Islet of Langerhans (tissue), 1 donor: ENCODE measurements around the gene HCCS.
"Not testable (repeated sequence)": the region's sequence is repeated elsewhere in the genome, so short reads cannot be mapped to it uniquely, and the experiment has no call there.

Experiments
- FAIRE-seq: peaks from one replicate; lab custom pipeline; 2011; peaks lifted over from hg19 to GRCh38; lab: Jason Lieb, UNC

HCCS gene

GRCh38 chrX:11111037-11111851 is at the start of gene HCCS:
Gene HCCS (plus strand): TSS chrX:11111332. CDS start chrX:11112061, 729 bp downstream.
- FAIRE-seq, result no peak

GRCh38 chrX:11064276-11064675 is 46.9 kb upstream of the HCCS start:
- no peak for FAIRE-seq

DNA sequence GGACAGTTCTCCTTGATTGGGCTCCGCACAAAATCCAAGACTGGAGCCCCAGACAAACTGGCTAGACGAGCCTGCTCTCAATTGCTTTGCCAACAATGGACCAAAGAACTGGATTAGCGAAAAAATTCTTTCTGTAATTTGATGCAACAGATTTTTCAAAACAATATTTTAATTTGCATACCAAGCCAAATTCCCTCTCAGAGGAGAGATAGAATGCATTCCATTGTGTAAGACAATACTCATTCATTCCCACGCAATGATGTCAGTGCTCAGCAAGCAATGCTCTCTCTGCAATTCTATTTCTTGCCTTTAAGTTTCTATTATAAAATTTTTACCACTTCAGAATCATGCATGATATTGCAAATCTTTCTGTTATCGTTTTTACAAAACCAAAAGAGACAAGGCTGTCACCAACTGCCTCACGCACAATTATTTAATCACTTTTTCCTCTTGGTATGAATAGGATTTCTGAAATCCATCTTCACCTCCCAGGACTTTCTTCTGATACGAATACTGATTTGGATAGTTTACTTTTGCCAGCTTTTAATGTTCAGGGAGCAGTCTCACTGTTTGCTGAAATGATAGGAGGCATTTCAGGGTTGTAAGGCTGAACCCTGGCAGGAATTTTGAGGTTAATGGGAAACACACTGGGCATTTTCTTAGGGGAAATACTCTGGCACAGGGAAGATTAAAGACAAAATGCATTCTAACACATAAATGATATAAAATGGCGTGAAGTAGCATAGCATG is 46.1 kb upstream of the HCCS start:
- FAIRE-seq, result no peak

- no peak for FAIRE-seq
These were observed 44.3 kb upstream of the HCCS start for GRCh38 chrX:11066812-11067211.

- FAIRE-seq, result no peak
These were observed 37.8 kb upstream of the HCCS start for GRCh38 chrX:11073381-11073780.

DNA sequence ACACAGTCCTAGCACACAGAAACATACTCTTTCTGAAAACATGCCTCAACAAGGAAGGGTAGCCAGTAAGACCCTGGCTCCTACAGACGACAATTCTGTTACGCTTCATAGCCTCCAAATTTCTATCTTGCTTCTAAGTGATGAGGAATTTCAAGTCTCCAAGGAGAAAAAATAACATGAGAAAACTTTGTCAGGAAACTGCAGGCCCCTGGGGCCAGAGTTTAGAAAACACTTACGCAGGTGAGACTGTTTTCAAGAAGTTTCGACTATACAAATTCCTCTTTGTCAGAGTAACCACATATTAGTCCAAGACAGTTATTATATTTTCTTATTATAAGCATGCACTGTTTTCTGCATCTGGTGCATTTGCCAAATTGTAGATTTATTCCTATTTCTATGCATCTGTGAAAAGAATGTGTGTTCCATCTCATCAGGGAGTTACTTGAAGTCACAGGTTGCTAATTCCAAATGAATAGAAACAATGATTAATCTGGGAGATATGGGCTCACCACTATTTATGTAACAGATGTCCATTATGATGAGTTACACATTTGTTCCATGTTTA is 30.3 kb upstream of the HCCS start:
- FAIRE-seq, result no peak

DNA sequence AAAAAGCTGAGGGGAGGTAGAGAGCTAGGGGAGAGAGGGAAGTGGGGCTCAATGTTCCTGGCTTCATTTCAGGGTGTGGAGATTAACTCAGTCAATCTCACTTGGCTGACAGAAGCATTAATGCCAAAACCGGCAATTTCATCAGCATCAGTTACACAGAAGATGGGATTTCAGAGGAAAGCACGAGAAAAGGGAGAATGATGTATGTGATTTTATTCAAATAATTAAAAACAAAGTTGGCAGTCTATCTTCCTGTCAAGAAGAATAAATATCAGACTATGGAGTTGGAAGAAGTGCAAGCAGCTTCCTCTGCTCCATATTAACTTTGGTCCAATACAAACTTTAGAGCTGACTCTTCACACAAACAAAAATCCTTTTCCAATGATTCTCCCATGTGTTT is 29.6 kb upstream of the HCCS start:
- no peak for FAIRE-seq

DNA sequence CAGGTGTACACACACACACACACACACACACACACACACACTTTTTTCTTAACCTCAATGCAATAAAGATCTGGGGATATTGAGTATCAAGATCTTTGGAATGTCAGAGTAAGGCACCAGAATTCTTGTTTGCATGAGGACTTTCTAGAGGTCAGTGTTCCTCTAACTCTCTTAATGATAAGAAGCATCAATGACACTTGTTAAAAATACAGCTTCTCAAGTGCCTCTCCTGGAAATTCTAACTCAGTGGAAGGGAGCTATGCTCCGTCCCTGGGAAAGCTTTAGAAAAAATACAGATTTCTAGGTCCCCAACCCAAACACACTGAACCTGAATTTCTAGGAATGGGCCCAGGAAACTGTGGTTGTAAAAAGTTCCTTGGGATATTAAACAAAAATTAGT is 25.8 kb upstream of the HCCS start:
- no peak for FAIRE-seq

GRCh38 chrX:11089802-11090201 is 21.3 kb upstream of the HCCS start:
- no peak for FAIRE-seq

GRCh38 chrX:11097933-11098332 is 13.2 kb upstream of the HCCS start:
- FAIRE-seq, result no peak

- FAIRE-seq, result no peak
These were observed 11.7 kb upstream of the HCCS start for GRCh38 chrX:11099465-11099864.

DNA sequence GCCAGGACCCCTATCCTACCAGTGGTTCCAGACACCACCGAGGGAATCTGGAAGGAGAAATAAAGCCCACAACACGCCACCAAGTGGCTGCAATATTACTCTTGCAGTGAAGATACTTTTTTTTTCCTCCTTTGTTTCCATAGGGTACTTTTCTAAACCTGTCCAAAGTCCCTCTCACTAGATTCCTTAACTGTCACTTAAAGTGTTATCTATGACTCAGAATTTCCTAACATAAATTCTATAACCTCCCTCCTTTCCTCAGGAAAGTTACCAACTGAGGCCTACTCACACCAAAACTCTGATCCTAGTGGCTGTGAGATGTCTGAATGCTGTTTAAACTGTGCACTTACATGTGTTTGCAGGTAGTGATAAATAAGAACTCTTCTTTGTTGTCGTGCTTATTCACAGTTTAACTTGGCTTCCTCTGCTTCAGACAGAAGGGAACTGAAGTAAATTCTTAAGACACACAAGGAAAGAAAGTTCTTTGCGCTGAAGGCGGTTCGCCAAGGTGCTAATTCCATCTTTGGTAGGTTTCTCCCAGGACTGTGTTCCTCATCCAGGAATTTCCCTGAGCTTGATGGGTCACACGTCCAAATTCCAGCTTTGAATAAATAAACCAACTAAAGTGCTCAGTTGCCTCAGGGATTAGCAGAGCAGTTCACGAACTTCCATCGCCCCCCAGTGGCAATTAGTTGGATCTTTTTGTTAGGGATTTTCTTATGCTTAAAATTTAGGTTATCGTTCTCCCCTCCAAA is 10.7 kb upstream of the HCCS start:
- FAIRE-seq, result no peak

- FAIRE-seq, result no peak
These were observed 8.1 kb upstream of the HCCS start for GRCh38 chrX:11103006-11103405.

DNA sequence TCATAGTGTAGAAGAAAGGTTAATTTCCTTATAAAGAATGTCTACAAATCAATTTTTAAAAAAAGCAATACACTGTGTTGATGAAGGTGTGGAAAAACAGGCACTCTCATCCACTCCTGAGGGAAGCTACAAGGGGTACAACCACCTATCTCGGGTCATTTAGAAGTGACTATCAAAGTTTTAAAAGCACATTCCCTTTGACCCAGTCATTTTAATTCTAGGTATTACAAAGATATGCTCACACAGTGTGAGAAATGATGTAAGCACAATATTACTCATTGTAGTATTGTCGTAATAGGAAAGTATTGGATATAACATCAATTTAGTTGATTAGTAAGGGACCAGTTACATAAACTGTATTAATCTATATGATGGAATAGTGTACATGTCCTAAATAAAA is 7.4 kb upstream of the HCCS start:
- FAIRE-seq, result no peak

DNA sequence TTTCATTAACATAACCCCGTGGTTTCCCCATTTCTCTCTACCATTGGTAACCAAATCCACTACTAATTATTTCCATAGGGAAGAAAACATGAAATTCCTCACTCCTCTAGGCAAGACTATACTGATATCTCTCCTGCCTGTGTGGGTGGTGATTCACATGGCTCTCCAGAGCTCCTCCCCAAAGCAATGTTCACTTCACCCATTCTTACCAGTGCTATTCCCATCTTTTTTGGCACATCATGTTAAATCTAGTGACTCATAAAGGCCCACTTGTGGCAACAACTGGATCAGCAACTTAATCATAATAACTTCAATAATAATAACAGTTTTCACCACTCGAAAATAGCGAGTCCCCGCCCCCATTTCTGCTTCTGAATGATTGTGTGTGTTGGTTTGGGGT is 6.1 kb upstream of the HCCS start:
- FAIRE-seq, result no peak

DNA sequence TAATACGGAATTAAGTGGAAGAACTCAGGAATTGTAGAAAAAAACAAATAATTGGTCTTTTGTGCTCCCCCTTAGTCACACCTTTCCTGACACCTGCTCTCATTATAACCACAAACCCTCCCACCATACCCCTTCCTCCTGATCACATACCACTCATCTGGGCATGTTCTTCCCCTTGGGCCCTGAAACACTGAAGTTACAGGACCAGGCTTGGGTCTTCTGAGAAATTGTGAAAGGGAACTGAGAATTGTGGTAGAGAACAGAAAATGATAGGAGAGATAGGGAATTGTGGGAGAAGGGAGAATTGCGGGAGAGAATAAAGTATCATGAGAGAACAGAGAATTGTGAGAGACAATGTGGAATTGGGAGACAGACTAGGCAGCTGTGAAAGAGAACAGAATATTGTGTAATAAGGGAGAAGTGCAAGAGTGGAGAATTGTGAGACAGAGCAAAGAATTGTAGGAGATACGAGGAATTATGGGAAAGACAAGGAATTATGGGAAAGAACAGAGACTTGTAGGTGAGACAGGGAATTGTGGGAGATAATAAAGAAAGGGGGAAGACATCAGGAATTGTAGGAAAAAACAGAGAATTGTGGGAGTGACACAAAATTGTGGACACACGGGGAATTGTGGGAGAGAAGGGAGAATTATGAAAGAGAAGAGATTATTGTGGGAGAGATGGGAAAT is 2.7 kb upstream of the HCCS start:
- FAIRE-seq, result no peak

DNA sequence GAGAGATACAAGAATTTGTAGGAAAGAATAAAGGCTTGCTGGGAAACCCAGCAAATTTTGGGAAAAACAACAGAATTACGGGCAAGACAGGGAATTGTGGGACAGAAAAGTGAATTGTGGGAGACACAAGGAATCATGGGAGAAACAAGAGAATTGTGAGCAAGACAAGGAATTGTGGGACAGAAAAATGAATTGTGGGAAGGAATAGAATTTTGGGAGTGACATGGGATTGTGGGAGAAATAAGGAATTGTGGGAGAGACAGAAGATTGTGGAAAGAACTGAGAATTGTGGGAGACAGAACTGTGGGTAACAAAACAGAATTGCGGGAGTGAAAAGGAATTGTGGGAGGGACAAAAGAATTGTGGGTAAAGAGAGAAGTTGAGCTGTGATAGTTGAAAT is 1.2 kb upstream of the HCCS start:
- no peak for FAIRE-seq

- no peak for FAIRE-seq
These were observed 815 bp downstream of the HCCS start for GRCh38 chrX:11111947-11112346.

DNA sequence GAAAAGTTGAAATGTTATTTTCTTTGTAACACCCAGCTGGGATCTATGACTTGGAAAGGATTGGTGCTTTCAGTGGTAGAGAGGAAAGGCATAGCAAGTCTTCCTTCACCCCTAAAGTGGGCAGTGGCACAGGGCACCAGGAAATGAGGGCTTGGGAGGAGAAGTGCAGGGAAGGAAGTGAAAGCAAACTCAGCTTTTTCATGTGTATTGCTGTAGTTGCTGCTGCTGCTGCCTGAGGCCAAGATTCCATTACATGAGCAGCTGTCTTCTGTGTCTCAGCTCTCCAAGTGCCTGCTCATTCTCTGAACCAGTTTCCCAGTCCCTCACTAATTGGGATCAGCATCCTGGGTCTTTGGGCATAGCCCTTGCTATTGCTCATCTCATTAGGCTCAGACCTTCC is 2.6 kb downstream of the HCCS start:
- no peak for FAIRE-seq

- no peak for FAIRE-seq
These were observed 6.6 kb downstream of the HCCS start for GRCh38 chrX:11117745-11118144.

DNA sequence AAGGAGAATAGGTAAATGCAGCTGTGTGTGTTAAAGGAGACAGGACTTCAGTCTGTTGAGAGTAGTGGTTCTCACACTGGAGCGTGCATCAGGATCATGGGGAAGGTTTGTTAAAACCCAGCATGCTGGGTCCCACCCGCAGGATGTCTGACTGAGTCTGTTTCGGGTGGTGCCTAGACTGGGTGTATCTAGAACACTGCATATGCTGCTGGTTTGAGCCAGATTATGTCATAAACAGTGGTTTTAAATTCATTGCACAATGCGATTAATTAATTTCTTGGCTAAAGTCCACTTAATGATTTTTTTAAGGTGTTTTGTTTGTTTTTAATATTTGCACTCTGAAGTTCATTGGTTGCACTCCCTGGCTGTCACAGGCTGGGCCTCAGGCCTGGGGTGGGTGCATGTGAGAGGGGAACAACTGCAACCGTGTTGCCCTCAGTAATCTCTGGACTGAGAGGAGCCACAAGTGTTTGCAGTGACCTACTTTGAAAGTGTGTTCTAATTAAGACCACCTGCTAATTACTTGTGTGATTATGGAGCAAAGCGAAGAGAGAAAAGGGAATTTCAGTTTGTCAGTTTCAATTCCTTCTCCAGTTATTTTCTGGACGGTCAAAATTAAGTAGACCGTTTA is 8.3 kb downstream of the HCCS start:
- no peak for FAIRE-seq

DNA sequence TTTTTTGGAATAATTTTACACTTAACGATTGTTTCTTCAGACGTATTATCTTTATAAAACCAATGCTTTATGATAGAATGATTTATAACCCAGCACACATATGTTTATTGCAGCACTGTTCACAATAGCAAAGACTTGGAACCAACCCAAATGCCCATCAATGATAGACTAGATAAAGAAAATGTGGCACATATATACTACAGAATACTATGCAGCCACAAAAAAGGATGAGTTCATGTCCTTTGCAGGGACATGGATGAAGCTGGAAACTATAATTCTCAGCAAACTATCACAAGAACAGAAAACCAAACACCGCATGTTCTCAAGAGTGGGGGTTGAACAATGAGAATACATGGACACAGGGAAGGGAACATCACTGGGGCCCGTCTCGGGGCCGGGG is 12.0 kb downstream of the HCCS start:
- FAIRE-seq, result not testable (repeated sequence)
